ENCODE results near the gene TSC1.

DNA sequence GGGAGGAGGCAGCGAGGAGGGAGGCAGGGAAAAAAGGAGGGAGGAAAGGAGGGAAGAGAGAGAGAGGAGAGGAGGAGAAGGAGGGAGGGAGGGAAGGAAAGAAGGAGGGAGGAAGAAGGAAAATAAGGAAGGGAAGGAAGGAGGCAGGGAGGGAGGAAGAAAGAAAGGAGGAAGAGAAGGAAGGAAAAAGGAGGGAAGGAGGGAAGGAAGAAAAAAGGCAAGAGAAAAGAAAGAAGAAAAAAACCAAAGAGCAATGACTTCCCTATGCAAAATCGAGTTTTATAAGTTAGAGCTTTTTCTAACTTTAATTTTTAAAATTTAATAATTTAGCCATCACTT is 33.7 kb upstream of the TSC1 start:
- TF ChIP-seq EZH2 (IDR thresholded peaks at IDR 0.05) (no peak), POLR2AphosphoS5 (IDR thresholded peaks at IDR 0.05; ENCODE audit: borderline replicate concordance, low read depth, low read length) (no peak), FOXP2 (optimal IDR thresholded peaks at IDR 0.05; ENCODE audit: control extremely low read depth, extremely low read length, insufficient read depth) (no peak)
